Body of pancreas (tissue), 4 donors: ENCODE data around the gene FBXO21.
"Not testable (repeated sequence)": the region's sequence is repeated elsewhere in the genome, so short reads cannot be mapped to it uniquely, and the experiment has no call there.

Source experiments
- CTCF ChIP-seq, 7 experiments: fragments of 450-650 bp in 4 of 7; fragments of 200-600 bp in 3 of 7; sonication (generic) in 3 of 7; IDR thresholded peaks; one replicate each; pipeline ENCODE4 v1.5.1; 2016 to 2019; ENCODE audit warnings: antibody characterized with exemption in 7 of 7
- POLR2A ChIP-seq, 3 donors: fragments of 450-650 bp; IDR thresholded peaks; one replicate each; pipeline ENCODE4 v1.6.1; 2016; ENCODE audit warnings: antibody characterized with exemption in 3 of 3, mild to moderate bottlenecking in 2 of 3

DNA sequence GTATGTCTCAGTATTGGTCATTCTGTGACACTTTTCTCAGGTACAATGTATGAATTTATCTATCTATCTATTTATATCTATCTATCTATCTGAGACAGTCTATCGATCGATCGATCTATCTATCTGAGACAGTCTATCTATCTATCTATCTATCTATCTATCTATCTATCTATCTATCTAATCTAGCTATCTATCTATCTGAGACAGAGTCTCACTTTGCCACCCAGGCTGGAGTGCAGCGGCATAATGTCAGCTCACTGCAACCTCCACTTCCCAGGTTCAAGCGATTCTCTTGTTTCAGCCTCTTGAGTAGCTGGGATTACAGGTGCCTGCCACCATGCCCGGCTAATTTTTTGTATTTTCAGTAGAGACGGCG is 8.8 kb downstream of the FBXO21 start:
- TF ChIP-seq CTCF, POLR2A (IDR thresholded peaks at IDR 0.05): not testable (repeated sequence)
